ENCODE data around the gene ADGRV1. TPM values are rescaled to one million over a fixed set of nuclear protein-coding genes. Genes with fewer than 3 reads are reported as not detected.

The ADGRV1 gene
- polyA plus RNA-seq, 1 donor from 2014 or later: 3.7 TPM

DNA sequence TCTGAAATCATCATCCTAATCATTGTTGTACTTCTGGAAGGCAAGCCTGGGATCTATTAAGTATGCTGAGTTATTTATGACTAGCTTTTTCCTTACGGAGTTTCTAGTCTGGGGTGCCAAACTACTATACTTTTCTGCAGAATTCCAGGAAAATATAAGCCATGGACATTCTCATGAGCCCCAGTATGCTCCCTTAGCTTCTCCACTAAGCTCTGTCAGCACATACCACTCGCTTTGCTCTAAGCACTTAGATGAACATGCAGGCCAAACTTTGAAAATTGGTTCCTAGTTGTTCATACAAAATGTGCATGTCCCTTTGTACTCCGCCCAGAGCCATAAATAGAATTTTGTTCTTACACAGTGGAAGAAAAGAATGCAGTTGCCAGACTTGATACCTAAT lies 539.9 kb downstream of the ADGRV1 start:
- Histone ChIP-seq H3K9me2 (ENCODE audit: insufficient read depth, low read length) (no peaks in the 10 kb centered on the region), H3K4me2 (ENCODE audit: low read length) (no peak overlapping the region), H3K4me3 (ENCODE audit: low read length) (no peak overlapping the region), H3K27ac (ENCODE audit: low read length) (no peak overlapping the region), H3K27me3 (ENCODE audit: insufficient read depth, low read depth, low read length) (no peaks in the 10 kb centered on the region), H3K9me3 (ENCODE audit: low read length) (no peaks in the 10 kb centered on the region), H3F3A (ENCODE audit: insufficient read depth, low read length, poor library complexity, severe bottlenecking) (no peaks in the 10 kb centered on the region), H4K20me1 (ENCODE audit: insufficient read depth) (no peaks in the 10 kb centered on the region), H3K79me2 (replicated peaks; ENCODE audit: insufficient read depth, low read length) (no peaks in the 10 kb centered on the region), H3K36me3 (ENCODE audit: insufficient read depth, low read length) (no peaks in the 10 kb centered on the region), H3K9ac (ENCODE audit: low read length) (no peak overlapping the region), H2AFZ (ENCODE audit: low read depth, low read length) (no peak overlapping the region)
- TF ChIP-seq, protein P1, sequence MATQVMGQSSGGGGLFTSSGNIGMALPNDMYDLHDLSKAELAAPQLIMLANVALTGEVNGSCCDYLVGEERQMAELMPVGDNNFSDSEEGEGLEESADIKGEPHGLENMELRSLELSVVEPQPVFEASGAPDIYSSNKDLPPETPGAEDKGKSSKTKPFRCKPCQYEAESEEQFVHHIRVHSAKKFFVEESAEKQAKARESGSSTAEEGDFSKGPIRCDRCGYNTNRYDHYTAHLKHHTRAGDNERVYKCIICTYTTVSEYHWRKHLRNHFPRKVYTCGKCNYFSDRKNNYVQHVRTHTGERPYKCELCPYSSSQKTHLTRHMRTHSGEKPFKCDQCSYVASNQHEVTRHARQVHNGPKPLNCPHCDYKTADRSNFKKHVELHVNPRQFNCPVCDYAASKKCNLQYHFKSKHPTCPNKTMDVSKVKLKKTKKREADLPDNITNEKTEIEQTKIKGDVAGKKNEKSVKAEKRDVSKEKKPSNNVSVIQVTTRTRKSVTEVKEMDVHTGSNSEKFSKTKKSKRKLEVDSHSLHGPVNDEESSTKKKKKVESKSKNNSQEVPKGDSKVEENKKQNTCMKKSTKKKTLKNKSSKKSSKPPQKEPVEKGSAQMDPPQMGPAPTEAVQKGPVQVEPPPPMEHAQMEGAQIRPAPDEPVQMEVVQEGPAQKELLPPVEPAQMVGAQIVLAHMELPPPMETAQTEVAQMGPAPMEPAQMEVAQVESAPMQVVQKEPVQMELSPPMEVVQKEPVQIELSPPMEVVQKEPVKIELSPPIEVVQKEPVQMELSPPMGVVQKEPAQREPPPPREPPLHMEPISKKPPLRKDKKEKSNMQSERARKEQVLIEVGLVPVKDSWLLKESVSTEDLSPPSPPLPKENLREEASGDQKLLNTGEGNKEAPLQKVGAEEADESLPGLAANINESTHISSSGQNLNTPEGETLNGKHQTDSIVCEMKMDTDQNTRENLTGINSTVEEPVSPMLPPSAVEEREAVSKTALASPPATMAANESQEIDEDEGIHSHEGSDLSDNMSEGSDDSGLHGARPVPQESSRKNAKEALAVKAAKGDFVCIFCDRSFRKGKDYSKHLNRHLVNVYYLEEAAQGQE (IDR thresholded peaks at IDR 0.05; ENCODE audit: borderline replicate concordance): no peak
- TF ChIP-seq EZH2 (IDR thresholded peaks at IDR 0.05; ENCODE audit: borderline replicate concordance, insufficient read depth, low read length, poor library complexity, severe bottlenecking): no peak
- TF ChIP-seq RAD21 (conservative IDR thresholded peaks at IDR 0.05): no peak
- no peak for TF ChIP-seq TAF1 (IDR thresholded peaks at IDR 0.05; ENCODE audit: low read depth)

DNA sequence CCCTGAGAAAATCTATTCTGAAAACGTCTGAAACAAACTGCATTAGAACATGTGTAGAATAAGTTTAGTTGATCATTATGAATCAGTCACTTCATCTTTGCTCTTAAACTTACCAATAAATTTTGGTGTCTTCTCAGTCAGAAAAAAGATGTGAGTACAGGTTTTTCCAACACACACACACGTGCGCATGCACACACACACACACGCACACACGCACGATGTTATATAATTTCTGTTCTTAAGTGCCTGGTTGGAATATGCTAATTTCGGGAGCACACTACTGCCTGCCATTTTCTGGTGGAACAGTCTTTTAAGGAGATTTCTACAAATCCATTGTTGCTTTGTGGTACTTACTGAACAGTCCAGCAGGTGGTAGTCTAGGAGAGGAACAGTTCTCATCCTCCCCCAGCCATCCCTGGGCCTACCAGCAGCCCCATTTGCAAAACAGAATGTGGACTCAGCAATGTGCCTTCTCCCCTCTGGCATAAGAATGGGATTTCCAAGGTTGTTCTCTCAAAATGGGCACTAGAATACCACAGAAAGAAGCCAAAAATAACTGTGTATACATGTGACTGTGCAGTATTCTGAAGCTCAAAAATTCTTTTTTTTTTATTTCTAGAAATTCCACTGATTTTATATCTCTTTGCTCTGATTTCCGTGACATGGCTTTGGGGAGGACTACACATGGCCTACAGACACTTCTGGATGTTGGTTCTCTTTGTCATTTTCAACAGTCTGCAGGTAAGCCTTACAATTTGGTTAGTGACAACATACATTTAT lies 543.2 kb downstream of the ADGRV1 start:
- no peak overlapping the region for H3K4me3 ChIP-seq (ENCODE audit: low read length)
- H3K9me3 ChIP-seq (ENCODE audit: low read length): no peaks in the 10 kb centered on the region
- no peak overlapping the region for H2AFZ ChIP-seq (ENCODE audit: low read depth, low read length)
- no peaks in the 10 kb centered on the region for H4K20me1 ChIP-seq (ENCODE audit: insufficient read depth)
- H3K4me2 ChIP-seq (ENCODE audit: low read length): no peak overlapping the region
- no peak overlapping the region for H3K9ac ChIP-seq (ENCODE audit: low read length)
- no peaks in the 10 kb centered on the region for H3K27me3 ChIP-seq (ENCODE audit: insufficient read depth, low read depth, low read length)
- no peaks in the 10 kb centered on the region for H3K79me2 ChIP-seq (replicated peaks; ENCODE audit: insufficient read depth, low read length)
- no peak overlapping the region for H3K27ac ChIP-seq (ENCODE audit: low read length)
- no peaks in the 10 kb centered on the region for H3F3A ChIP-seq (ENCODE audit: insufficient read depth, low read length, poor library complexity, severe bottlenecking)
- H3K9me2 ChIP-seq (ENCODE audit: insufficient read depth, low read length): no peaks in the 10 kb centered on the region
- H3K36me3 ChIP-seq (ENCODE audit: insufficient read depth, low read length): no peaks in the 10 kb centered on the region
- TF ChIP-seq, protein P2, sequence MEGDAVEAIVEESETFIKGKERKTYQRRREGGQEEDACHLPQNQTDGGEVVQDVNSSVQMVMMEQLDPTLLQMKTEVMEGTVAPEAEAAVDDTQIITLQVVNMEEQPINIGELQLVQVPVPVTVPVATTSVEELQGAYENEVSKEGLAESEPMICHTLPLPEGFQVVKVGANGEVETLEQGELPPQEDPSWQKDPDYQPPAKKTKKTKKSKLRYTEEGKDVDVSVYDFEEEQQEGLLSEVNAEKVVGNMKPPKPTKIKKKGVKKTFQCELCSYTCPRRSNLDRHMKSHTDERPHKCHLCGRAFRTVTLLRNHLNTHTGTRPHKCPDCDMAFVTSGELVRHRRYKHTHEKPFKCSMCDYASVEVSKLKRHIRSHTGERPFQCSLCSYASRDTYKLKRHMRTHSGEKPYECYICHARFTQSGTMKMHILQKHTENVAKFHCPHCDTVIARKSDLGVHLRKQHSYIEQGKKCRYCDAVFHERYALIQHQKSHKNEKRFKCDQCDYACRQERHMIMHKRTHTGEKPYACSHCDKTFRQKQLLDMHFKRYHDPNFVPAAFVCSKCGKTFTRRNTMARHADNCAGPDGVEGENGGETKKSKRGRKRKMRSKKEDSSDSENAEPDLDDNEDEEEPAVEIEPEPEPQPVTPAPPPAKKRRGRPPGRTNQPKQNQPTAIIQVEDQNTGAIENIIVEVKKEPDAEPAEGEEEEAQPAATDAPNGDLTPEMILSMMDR (IDR thresholded peaks at IDR 0.05; ENCODE audit: poor library complexity, severe bottlenecking): peak; percentile 82
- TF ChIP-seq EZH2 (IDR thresholded peaks at IDR 0.05; ENCODE audit: borderline replicate concordance, insufficient read depth, low read length, poor library complexity, severe bottlenecking) (no peak), RAD21 (conservative IDR thresholded peaks at IDR 0.05) (peak; percentile 86), SMC3 (conservative IDR thresholded peaks at IDR 0.05; ENCODE audit: poor library complexity) (peak; percentile 84)

Data from neural cell (in vitro differentiated cells).